ENCODE measurements around the gene PDE11A. TPM values are rescaled to one million over a fixed set of nuclear protein-coding genes. Genes with fewer than 3 reads are reported as not detected.
"Not testable (repeated sequence)": the region's sequence is repeated elsewhere in the genome, so short reads cannot be mapped to it uniquely, and the experiment has no call there.

Gene PDE11A
- total RNA-seq = not detected in 2 replicates

DNA sequence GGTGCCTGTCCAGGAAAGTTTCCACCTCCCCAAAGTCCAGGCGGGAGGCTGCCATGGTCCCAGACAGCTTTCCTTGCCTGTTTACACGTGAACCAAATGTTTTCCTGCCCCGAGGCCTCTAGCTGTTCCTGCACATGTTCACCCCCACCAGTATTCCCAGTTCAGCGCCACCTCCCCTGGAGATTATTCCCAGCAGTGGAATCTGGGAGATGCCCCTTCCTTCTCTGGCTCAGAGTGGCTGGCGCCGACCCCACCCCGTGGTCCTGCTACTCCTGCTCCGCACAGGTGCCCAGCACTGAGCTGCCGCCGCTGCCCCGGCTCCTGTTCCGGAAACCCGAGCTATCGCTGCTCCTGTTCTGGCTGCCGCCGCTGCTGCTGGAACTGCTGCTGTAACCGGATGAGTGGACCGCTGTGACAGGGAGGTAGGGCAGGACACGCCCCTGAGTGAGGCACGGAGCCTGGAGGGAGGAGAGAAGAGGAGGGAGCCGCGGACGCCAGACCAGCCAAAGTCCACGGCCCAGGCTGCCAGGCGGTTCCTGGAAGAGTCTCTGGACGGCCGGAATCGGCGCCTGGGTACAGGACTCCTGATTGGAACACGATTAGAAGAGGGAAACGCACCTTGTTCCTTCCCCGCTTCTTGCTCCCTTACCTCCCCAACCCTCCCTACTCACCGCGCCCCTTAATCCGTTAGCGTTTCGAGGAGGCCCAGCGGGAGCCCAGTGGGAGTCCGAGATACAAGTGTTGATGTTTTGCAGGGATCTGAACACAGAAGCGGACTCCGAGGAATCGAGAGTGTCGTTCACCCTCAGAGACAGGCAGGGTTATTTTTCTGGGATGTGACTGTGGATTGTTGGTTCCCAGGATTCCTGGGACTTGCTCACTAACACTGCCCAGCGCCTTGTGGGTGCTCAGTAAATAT lies at the start of gene PDE11A:
PDE11A (minus strand) TSS at position 395 of the 919 bp plus-strand sequence; CDS start at position 55, 340 bp downstream.
- intact Hi-C loops (cut with micrococcal nuclease) = no loop called here

DNA sequence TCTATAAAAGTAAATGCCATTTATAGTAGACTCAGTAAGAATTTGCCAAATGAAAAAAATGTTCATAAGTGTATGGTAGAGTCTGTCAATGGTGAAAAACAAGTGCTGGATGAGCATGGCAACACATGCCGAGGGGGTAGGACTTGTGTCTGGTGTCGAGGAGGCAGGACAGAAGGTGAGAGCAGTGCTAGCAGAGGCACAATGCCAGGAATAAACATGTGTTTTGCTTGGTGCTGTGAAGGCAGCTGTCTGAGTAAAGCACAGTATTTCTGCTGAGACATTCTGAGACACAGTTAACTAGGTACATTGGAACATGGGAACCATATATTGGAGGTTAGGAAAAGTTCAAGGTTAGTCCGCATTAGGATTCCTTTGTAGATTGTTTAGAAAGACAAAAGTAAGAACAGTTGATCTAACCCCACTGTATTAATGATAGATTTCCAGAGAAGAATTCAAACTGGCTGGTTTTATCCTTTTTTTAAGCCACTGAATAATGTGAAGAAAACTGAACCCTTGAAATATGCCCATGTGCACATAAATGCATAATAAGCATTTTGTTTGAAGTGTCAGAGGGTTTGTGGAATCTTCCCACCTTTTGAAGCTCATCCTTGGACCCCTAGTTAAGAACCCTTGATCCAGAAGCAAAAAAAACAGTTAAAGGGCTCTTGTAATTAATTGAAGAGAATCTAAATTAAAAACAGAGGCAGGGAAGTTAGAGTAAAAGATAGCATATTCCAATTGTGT lies 46.8 kb upstream of the PDE11A start:
- intact Hi-C loops (cut with micrococcal nuclease) = no loop called here

DNA sequence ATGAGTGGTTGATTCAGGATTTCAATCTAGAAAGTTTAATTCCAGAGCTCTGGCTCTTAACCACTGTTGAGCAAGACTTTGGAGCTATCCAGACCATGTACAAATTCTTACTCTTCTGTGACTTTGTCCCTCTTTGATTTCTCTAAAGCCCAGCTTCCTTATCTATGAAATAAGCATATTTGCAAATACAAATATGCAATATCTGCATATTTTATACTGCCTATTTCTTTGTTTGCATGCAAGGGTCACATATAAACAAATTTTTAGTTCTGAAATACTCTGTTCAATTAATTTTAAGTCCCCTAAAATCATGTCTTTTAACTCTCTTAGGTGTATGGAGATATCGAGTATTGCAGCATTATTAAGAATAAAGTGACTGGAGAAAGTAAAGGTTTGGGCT lies 45.1 kb upstream of the PDE11A start:
- intact Hi-C loops (cut with micrococcal nuclease) = no loop called here

- intact Hi-C loops (cut with micrococcal nuclease) = no loop called here
These were observed 42.7 kb upstream of the PDE11A start for GRCh38 chr2:178115271-178115670.

- intact Hi-C loops (cut with micrococcal nuclease) = loop anchor here (5.0 kb wide), 1 partner anchor 283 kb away; no protein-coding TSS in a partner anchor
These were observed 41.9 kb upstream of the PDE11A start for GRCh38 chr2:178114462-178114861.

DNA sequence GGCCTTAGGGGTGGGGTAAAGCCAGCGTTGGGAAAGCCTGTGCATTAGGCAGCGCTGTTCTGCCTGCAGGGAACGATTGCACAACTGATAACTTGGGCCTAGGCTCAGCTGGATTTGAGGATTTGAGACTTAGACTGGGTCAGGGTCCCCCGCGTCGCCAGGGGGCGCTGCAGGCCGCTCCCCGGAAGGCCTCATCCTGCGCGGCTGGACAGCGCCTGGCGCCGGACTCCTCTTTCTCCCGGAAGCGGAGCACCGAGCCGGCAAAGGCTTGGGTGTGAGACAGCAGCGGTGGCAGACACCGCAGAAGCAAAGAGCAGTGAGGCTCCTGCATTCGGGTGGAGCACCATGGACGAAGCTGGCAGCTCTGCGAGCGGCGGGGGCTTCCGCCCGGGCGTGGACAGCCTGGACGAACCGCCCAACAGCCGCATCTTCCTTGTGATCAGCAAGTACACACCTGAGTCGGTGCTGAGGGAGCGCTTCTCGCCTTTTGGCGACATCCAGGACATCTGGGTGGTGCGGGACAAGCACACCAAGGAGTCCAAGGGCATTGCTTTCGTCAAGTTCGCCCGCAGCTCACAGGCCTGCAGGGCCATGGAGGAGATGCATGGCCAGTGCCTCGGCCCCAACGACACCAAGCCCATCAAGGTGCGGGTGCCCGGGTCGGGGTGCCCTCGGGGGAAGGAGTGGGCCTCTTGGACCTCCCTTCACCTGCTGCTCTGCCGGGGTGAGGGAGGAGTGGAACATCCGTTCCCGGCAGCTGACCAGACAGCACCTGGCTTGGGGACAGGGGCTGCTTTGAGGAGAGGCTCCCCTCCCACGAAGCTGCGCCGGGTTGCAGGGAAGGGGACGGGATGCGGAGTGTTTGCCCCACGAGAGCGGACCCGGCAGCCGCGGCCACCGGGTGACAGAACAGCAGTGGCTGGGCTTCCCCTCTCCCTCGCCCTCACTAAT lies 39.9 kb upstream of the PDE11A start, which contains the start of gene RBM45:
RBM45 (plus strand) TSS at position 236 of the 951 bp plus-strand sequence; CDS start at position 346, 110 bp downstream.
- intact Hi-C loops (cut with micrococcal nuclease) = loop anchor here (1.0 to 5.0 kb wide), 7 partner anchors 82 to 1894 kb away; partner anchors contain the start of genes CWC22 and OSBPL6

GRCh38 chr2:178111743-178112142 lies 39.2 kb upstream of the PDE11A start:
- intact Hi-C loops (cut with micrococcal nuclease) = loop anchor here (1.0 to 5.0 kb wide), 6 partner anchors 83 to 1895 kb away; partner anchors contain the start of genes CWC22 and OSBPL6

GRCh38 chr2:178110681-178111080 lies 38.1 kb upstream of the PDE11A start:
- intact Hi-C loops (cut with micrococcal nuclease) = loop anchor here (1.0 to 5.0 kb wide), 2 partner anchors 287 to 413 kb away; no protein-coding TSS in a partner anchor

DNA sequence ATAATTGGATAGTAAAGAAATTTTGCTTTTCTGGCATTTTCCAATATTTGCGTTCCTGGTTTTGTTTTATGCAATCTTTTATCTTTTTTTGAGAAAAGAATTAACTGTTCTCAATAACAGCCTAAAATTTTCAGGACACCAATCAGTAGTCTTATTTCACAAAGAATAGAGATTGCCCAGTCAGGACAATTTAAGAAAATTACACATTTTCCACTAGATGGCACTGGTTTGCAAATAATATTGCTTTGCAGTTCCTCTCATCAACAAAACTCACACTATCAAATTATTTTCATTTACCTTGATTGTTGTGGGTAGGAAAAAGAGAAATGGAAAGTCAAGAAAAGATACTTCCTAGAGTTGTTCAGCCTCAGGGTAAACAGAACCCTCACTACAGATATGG lies 37.2 kb upstream of the PDE11A start:
- intact Hi-C loops (cut with micrococcal nuclease) = loop anchor here (1.0 to 5.0 kb wide), 2 partner anchors 287 to 413 kb away; no protein-coding TSS in a partner anchor

GRCh38 chr2:178108176-178108575 lies 35.6 kb upstream of the PDE11A start:
- intact Hi-C loops (cut with micrococcal nuclease) = no loop called here

DNA sequence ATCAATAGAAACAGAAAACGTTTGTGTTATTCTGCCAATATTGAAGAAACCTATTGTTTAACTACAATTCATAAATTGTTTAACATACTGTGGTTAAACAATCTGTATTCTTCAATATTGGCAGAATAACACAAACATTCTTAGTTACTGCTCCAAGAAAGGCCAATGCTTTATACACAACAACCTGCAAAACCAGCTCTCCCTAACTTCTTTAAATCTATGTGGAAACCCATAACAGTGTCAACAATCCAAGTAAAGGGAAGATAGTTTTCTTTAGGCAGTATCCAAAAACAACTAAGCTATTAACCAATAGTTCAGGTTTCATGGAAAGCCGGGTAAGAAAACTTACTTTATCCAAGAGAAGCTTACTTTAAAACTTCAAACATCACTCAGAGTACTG lies 33.5 kb upstream of the PDE11A start:
- intact Hi-C loops (cut with micrococcal nuclease) = no loop called here

DNA sequence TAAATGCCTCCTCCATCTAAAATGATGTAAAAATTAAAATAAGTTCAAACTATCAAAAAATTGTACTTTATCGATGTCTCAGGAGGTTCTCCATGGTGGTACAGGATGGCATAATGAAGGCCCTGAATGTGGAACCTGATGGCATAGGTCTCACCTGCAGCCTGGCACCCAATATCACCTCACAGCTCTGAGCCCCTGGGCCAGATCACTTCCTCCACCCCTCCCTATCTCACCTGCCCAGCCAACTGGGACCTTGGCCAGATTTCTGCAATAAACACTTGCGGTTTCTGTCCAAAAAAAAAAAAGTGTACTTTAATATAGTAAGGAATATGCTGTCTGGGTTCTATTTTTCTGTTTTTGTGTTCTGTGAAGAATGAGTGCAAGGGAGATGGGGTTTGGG lies 33.0 kb upstream of the PDE11A start:
- intact Hi-C loops (cut with micrococcal nuclease) = no loop called here

- intact Hi-C loops (cut with micrococcal nuclease) = no loop called here
These were observed 28.9 kb upstream of the PDE11A start for GRCh38 chr2:178101321-178102079.

GRCh38 chr2:178093471-178093870 lies 20.9 kb upstream of the PDE11A start:
- intact Hi-C loops (cut with micrococcal nuclease) = no loop called here

DNA sequence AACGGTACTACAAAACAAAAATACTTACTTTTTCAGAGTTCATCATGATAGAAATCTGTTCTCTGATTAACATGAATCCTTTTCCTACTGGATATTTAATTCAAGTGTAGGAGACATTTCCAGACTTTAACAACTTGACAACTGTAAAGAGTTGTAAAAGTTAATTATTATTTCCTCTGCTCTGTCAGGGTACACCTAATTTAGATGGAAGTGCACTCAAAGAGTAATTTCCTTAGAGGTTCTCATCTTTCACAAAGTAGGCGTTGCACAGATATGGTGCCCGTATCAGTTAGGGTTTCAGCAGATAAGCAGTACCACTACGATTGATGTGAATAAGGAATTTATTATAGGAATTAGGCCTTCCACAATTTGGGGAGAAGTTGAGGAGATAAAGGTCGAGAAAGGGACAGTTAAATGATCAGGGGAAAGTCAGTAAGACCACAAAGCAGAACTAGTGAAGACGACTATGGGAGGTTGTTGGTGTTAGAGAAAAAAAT lies 16.2 kb upstream of the PDE11A start:
- intact Hi-C loops (cut with micrococcal nuclease) = no loop called here

- intact Hi-C loops (cut with micrococcal nuclease) = no loop called here
These were observed 11.7 kb upstream of the PDE11A start for GRCh38 chr2:178084273-178084672.

- intact Hi-C loops (cut with micrococcal nuclease) = no loop called here
These were observed 9.9 kb upstream of the PDE11A start for GRCh38 chr2:178082408-178083045.

DNA sequence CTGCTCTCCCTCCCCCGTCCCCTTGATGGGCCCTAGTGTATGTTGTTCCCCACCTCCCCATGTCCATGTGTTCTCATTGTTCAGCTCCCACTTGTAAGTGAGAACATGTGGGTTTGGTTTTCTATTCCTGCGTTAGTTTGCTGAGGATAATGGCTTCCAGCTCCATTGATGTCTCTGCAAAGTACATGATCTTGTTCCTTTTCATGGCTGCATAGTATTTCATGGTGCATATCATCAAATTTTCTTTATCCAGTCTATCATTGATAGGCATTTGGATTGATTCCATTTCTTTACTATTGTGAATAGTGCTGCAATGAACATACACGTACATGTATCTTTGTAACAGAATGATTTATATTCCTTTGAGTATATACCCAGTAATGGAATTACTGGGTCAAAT lies 6.7 kb upstream of the PDE11A start:
- intact Hi-C loops (cut with micrococcal nuclease) = not testable (repeated sequence)

GRCh38 chr2:178076130-178076529 lies 3.6 kb upstream of the PDE11A start:
- intact Hi-C loops (cut with micrococcal nuclease) = no loop called here
